Measurements from ENCODE around the gene SULT1A2. TPM values are rescaled to one million over a fixed set of nuclear protein-coding genes. Genes with fewer than 3 reads are reported as not detected.
"Not testable (repeated sequence)": the region's sequence is repeated elsewhere in the genome, so short reads cannot be mapped to it uniquely, and the experiment has no call there.

Gene SULT1A2
- total RNA-seq, 1 donor from 2014 or later: not detected

GRCh38 chr16:28546626-28547025 is 50.2 kb downstream of the SULT1A2 start:
- Mint-ChIP-seq H3K4me1 (peaks cover 4% of the 10 kb centered on the region), H3K9me3 (no peaks in the 10 kb centered on the region), H3K4me3 (no peak overlapping the region), H3K27ac (ENCODE audit: unreplicated experiment) (no peak overlapping the region), H3K36me3 (ENCODE audit: low read depth) (no peaks in the 10 kb centered on the region), H3K27me3 (ENCODE audit: low read depth) (peaks cover 18% of the 10 kb centered on the region)
- no peak for TF ChIP-seq CTCF (conservative IDR thresholded peaks at IDR 0.05)
- no peak for DNase-seq (ENCODE audit: low read depth, low spot score)

GRCh38 chr16:28545964-28546363 is 50.9 kb downstream of the SULT1A2 start:
- not testable (repeated sequence) for H3K4me1 Mint-ChIP-seq; H3K4me3 Mint-ChIP-seq; DNase-seq (ENCODE audit: low read depth, low spot score); H3K36me3 Mint-ChIP-seq (ENCODE audit: low read depth); H3K27ac Mint-ChIP-seq (ENCODE audit: unreplicated experiment); H3K9me3 Mint-ChIP-seq
- peaks cover 18% of the 10 kb centered on the region for H3K27me3 Mint-ChIP-seq (ENCODE audit: low read depth)

- H3K4me1 Mint-ChIP-seq: peaks cover 4% of the 10 kb centered on the region
- peaks cover 18% of the 10 kb centered on the region for H3K27me3 Mint-ChIP-seq (ENCODE audit: low read depth)
- TF ChIP-seq CTCF (conservative IDR thresholded peaks at IDR 0.05): no peak
- H3K36me3 Mint-ChIP-seq (ENCODE audit: low read depth): no peaks in the 10 kb centered on the region
- no peaks in the 10 kb centered on the region for H3K9me3 Mint-ChIP-seq
- no peak for DNase-seq (ENCODE audit: low read depth, low spot score)
- H3K27ac Mint-ChIP-seq (ENCODE audit: unreplicated experiment): no peak overlapping the region
- no peak overlapping the region for H3K4me3 Mint-ChIP-seq
These were observed 51.9 kb downstream of the SULT1A2 start for GRCh38 chr16:28544998-28545397.

- TF ChIP-seq CTCF (conservative IDR thresholded peaks at IDR 0.05): no peak
- no peak for DNase-seq (ENCODE audit: low read depth, low spot score)
- Mint-ChIP-seq H3K27me3 (ENCODE audit: low read depth) (peaks cover 10% of the 10 kb centered on the region), H3K27ac (ENCODE audit: unreplicated experiment) (no peak overlapping the region), H3K4me1 (no peaks in the 10 kb centered on the region), H3K36me3 (ENCODE audit: low read depth) (no peaks in the 10 kb centered on the region), H3K4me3 (no peak overlapping the region), H3K9me3 (no peaks in the 10 kb centered on the region)
These were observed 53.8 kb downstream of the SULT1A2 start for GRCh38 chr16:28543072-28543471.

GRCh38 chr16:28542646-28543045 is 54.2 kb downstream of the SULT1A2 start:
- H3K4me1 Mint-ChIP-seq: no peaks in the 10 kb centered on the region
- H3K27me3 Mint-ChIP-seq (ENCODE audit: low read depth): peaks cover 7% of the 10 kb centered on the region
- no peaks in the 10 kb centered on the region for H3K9me3 Mint-ChIP-seq
- H3K27ac Mint-ChIP-seq (ENCODE audit: unreplicated experiment): peak overlapping the region; percentile 63
- no peak overlapping the region for H3K4me3 Mint-ChIP-seq
- H3K36me3 Mint-ChIP-seq (ENCODE audit: low read depth): no peaks in the 10 kb centered on the region
- DNase-seq (ENCODE audit: low read depth, low spot score): no peak
- no peak for TF ChIP-seq CTCF (conservative IDR thresholded peaks at IDR 0.05)

Other genes starting within 250 kb of the SULT1A2 start
- gene NPIPB6, start 233.5 kb downstream of the SULT1A2 start, total RNA-seq: 1.5 and 3.2 TPM in 2 replicates
- gene EIF3CL, start 193.2 kb downstream of the SULT1A2 start, total RNA-seq: 91.7 and 119 TPM in 2 replicates
- gene NPIPB7, start 124.7 kb downstream of the SULT1A2 start, total RNA-seq: 0.32 and 0.56 TPM in 2 replicates
- 34.4 and 34.6 TPM in 2 replicates for gene CLN3, start 105.0 kb downstream of the SULT1A2 start, total RNA-seq
- gene APOBR, start 102.4 kb downstream of the SULT1A2 start, total RNA-seq: 0.14 TPM in 1 of 2 replicates, not detected in the other
- gene IL27, start 90.2 kb downstream of the SULT1A2 start, total RNA-seq: not detected in 2 replicates
- not detected in 2 replicates for gene NUPR1, start 58.1 kb downstream of the SULT1A2 start, total RNA-seq
- gene SGF29, start 43.1 kb downstream of the SULT1A2 start, total RNA-seq: 34.4 and 41.1 TPM in 2 replicates
- gene SULT1A1, start 13.0 kb upstream of the SULT1A2 start, total RNA-seq: 0.96 and 1.7 TPM in 2 replicates
- gene NPIPB8, start 41.0 kb upstream of the SULT1A2 start, total RNA-seq: not detected in 2 replicates
- 901 and 985 TPM in 2 replicates for gene EIF3C, start 114.4 kb upstream of the SULT1A2 start, total RNA-seq
- 1.6 and 3.7 TPM in 2 replicates for gene NPIPB9, start 154.7 kb upstream of the SULT1A2 start, total RNA-seq
- 272 and 276 TPM in 2 replicates for gene ATXN2L, start 225.9 kb upstream of the SULT1A2 start, total RNA-seq
- 197 and 205 TPM in 2 replicates for gene TUFM, start 249.3 kb upstream of the SULT1A2 start, total RNA-seq

Measured in neural crest cell (in vitro differentiated cells).